GOT3 (cell line): ENCODE data around the gene MGAT4A.
"Not testable (repeated sequence)": the region's sequence is repeated elsewhere in the genome, so short reads cannot be mapped to it uniquely, and the experiment has no call there.

Source experiments
- DNase-seq: peaks from one replicate; lab custom pipeline; 2025; ENCODE audit warnings: mixed read lengths; lab: John Stamatoyannopoulos, UW

The MGAT4A gene

GRCh38 chr2:98702858-98703620 is 27.9 kb downstream of the MGAT4A start:
- DNase-seq, result no peak

GRCh38 chr2:98702127-98702802 is 28.7 kb downstream of the MGAT4A start:
- no peak for DNase-seq

GRCh38 chr2:98701230-98701629 is 29.7 kb downstream of the MGAT4A start:
- no peak for DNase-seq

- no peak for DNase-seq
These were observed 32.0 kb downstream of the MGAT4A start for GRCh38 chr2:98698896-98699295.

- no peak for DNase-seq
These were observed 33.1 kb downstream of the MGAT4A start for GRCh38 chr2:98697651-98698337.

- no peak for DNase-seq
These were observed 34.7 kb downstream of the MGAT4A start for GRCh38 chr2:98696200-98696599.

GRCh38 chr2:98695255-98695654 is 35.7 kb downstream of the MGAT4A start:
- no peak for DNase-seq

DNA sequence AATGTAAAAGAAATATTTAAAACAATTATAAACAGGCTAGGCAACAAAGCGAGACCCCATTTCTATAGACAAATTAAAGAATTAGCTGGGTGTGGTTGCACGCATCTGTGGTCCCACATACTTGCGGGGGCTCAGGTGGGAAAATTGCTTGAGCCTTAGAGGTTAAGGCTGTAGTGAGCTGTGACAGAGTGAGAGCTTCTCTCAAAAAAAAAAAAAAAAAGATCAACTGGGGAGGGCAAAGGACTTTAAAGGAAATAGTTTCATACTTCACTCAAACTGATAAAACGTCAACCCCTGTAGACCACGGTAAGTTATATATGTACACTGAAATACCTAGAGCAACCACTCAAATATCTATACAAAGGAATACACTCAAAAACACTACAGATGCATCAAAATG is 37.5 kb downstream of the MGAT4A start:
- no peak for DNase-seq

DNA sequence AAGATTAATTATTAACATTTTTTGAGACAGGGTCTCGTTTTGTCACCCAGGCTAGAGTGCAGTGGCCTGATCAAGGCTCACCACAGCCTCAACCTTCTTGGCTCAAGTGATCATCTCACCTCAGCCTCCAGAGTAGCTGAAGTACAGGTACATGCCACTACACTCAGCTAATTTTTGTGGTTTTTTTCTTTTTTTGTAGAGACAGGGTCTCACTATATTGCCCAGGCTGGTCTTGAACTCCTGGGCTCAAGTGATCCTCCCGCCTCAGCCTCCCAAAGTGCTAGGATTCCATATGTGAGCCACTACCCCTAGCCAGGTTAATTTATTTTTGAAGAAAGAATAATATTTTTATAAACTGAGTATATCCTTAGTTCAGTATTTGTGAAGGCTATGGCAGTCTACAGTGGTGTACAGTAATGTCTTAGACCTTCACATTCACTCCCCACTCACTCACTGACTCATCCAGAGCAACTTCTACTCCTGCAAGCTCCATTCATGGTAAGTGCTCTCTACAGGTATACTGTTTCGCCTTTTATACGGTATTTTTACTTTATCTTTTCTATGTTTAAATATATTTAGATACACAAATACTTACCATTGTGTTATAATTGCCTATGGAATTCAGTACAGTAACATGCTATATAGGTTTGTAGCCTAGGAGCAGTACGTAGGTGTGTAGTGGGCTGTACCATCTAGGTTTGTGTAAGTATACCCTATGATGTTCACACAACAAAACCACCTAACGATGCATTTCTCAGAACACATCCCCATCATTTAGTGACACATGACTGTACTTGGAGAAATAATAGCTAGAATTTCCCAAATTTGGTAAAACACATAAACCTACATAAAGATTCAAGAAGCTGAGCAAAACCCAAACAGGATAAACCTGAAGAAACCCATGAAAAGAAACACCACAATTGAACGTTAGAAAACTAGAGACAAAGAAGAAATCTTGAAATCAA is 38.6 kb downstream of the MGAT4A start:
- DNase-seq, result no peak

DNA sequence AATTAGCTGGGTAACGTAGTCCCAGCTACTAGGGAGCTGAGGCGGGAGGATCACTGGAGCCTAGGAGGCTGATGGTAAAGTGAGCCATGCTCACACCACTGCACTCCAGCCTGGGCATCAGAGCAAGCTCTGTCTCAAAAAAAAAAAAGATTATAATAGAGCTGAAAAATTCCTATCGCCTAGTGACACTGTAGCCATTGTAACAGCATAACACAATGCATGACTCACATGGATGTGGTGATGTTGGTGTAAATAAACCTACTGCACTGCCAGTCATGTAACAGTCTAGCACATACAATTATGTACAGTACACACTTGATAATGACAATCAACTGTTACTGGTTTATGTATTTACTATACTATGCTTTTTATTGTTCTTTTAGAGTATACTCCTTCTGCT is 39.6 kb downstream of the MGAT4A start:
- no peak for DNase-seq

- no peak for DNase-seq
These were observed 44.7 kb downstream of the MGAT4A start for GRCh38 chr2:98685930-98686887.

- no peak for DNase-seq
These were observed 47.2 kb downstream of the MGAT4A start for GRCh38 chr2:98683728-98684127.

GRCh38 chr2:98676742-98677141 is 54.2 kb downstream of the MGAT4A start:
- DNase-seq, result no peak

DNA sequence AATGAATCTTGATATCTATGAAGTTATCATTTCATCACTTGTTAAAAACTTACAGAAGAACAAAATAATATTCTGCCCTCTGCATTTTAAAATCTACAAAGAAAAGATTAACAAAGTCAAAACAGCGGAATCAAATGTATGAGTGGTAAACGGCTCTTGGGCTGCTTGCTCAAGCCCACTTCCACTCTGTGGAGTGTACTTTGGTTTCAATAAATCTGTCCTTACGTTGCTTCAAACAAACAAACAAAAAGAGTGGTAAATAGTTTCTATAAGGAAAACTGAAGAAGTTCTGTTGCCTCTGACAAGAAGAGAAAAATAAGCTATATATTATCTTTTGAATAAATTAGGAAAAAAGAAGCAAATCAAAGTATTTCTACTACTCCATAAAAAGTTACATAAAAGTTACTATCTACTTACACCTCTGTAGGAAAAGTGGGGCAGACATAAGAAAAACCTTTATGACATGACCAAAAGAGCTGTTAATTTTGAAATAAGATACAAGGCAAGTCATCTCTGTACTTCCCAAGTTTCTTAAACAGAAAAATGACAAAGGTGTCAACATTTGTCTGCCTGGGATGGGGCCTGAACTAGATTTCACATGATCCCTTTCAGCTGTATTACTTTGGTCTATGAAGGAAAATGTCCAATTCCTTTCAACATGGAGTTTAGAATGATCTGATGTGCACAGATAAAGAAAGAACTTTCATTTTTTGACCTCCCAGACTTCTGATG is 56.5 kb downstream of the MGAT4A start:
- no peak for DNase-seq

DNA sequence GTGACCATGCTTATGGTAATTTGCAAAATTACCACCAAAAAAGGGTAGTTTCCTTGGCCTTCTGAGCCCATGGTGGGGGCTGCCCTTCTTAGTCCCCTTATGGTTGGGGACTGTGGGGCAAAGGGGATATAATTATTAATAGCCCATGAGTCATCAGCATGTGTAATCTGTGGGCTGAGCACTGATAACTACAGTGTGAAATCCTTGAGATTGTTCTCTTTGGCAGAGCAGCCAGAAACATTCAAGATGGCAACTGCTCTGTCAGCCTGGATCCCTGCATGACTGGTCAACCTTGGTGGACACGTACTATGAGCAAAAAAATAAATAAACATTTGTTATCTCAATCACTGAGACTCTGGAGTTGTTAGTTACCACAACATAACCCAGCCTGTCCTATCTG is 61.3 kb downstream of the MGAT4A start:
- DNase-seq, result no peak

DNA sequence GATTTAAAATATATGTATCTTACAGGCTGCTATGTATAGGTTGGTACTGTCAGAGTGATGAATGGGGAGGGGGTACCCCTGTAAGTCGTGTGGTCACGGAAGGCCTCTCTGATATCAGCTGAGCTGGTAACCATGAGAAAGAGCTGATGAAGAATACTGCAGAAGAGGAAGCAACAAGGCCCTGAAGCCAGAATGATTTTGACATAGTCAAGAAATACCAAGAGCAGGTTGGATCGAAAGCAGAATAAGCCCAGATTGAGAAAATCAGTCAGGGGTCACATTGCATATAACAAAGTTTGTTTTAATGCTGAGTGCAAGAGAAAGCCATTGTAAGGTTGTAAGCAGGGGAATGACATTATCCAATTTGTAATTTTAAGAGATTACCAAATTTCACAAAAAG is 65.3 kb downstream of the MGAT4A start:
- DNase-seq, result no peak

- no peak for DNase-seq
These were observed 66.6 kb downstream of the MGAT4A start for GRCh38 chr2:98664323-98664722.

DNA sequence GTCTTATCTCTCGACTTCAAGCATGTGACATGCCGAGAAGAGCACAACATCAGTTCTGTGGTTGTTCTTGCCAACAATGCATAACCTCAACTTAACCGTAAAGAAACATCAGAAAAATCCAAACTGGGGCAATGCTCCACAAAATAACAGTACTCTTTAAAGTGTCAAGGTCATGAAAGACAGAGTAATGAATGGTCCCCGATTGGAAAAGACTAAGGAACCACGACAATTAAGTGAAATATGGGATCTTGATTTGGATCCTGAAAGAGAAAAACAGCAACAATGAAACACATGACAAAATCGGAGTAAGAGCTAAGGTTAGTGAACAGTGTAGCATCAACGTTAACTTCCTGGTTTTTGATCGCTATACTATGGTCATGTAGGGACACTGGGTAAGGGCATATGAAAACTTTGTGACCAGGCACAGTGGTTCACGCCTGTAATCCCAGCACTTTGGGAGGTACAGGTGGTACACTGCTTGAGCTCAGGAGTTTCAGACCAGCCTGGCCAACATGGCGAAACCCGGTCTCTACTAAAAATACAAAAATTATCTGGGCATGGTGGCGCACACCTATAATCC is 67.3 kb downstream of the MGAT4A start:
- DNase-seq, result no peak

- not testable (repeated sequence) for DNase-seq
These were observed 71.5 kb downstream of the MGAT4A start for GRCh38 chr2:98659491-98659840.
